ENCODE measurements around the gene NUP93. TPM values are rescaled to one million over a fixed set of nuclear protein-coding genes. Genes with fewer than 3 reads are reported as not detected.
"Not testable (repeated sequence)": the region's sequence is repeated elsewhere in the genome, so short reads cannot be mapped to it uniquely, and the experiment has no call there.

NUP93 gene
- total RNA-seq, 1 donor from 2014 or later: 50.0 TPM

- no peak overlapping the region for H3K27ac Mint-ChIP-seq (ENCODE audit: unreplicated experiment)
- H3K9me3 Mint-ChIP-seq (ENCODE audit: low read depth): no peaks in the 10 kb centered on the region
- no peak for TF ChIP-seq CTCF (IDR thresholded peaks at IDR 0.05)
- no peaks in the 10 kb centered on the region for H3K27me3 Mint-ChIP-seq (ENCODE audit: low read depth)
- H3K36me3 Mint-ChIP-seq (ENCODE audit: low read depth): no peaks in the 10 kb centered on the region
- peaks cover 21% of the 10 kb centered on the region for H3K4me1 Mint-ChIP-seq (ENCODE audit: low read depth)
- no peak overlapping the region for H3K4me3 Mint-ChIP-seq (ENCODE audit: unreplicated experiment)
- no peak for DNase-seq (ENCODE audit: low spot score)
Observed at GRCh38 chr16:56792967-56793366, 63.0 kb downstream of the NUP93 start.

GRCh38 chr16:56793492-56793891 is 63.6 kb downstream of the NUP93 start:
- Mint-ChIP-seq H3K27ac (ENCODE audit: unreplicated experiment) (no peak overlapping the region), H3K36me3 (ENCODE audit: low read depth) (peaks cover 1% of the 10 kb centered on the region), H3K4me1 (ENCODE audit: low read depth) (peaks cover 18% of the 10 kb centered on the region), H3K9me3 (ENCODE audit: low read depth) (no peaks in the 10 kb centered on the region), H3K27me3 (ENCODE audit: low read depth) (no peaks in the 10 kb centered on the region), H3K4me3 (ENCODE audit: unreplicated experiment) (no peak overlapping the region)
- peak; percentile 88 for TF ChIP-seq CTCF (IDR thresholded peaks at IDR 0.05)
- no peak for DNase-seq (ENCODE audit: low spot score)

GRCh38 chr16:56795011-56795410 is 65.1 kb downstream of the NUP93 start:
- Mint-ChIP-seq H3K9me3 (ENCODE audit: low read depth) (no peaks in the 10 kb centered on the region), H3K36me3 (ENCODE audit: low read depth) (peaks cover 1% of the 10 kb centered on the region), H3K4me3 (ENCODE audit: unreplicated experiment) (no peak overlapping the region), H3K4me1 (ENCODE audit: low read depth) (peaks cover 22% of the 10 kb centered on the region), H3K27ac (ENCODE audit: unreplicated experiment) (no peak overlapping the region), H3K27me3 (ENCODE audit: low read depth) (no peaks in the 10 kb centered on the region)
- no peak for TF ChIP-seq CTCF (IDR thresholded peaks at IDR 0.05)
- DNase-seq (ENCODE audit: low spot score): no peak

- not testable (repeated sequence) for DNase-seq (ENCODE audit: low spot score); H3K27ac Mint-ChIP-seq (ENCODE audit: unreplicated experiment); H3K36me3 Mint-ChIP-seq (ENCODE audit: low read depth); H3K4me3 Mint-ChIP-seq (ENCODE audit: unreplicated experiment); H3K9me3 Mint-ChIP-seq (ENCODE audit: low read depth); H3K27me3 Mint-ChIP-seq (ENCODE audit: low read depth)
- peaks cover 40% of the 10 kb centered on the region for H3K4me1 Mint-ChIP-seq (ENCODE audit: low read depth)
Observed at GRCh38 chr16:56797038-56797437, 67.1 kb downstream of the NUP93 start.

- no peak for DNase-seq (ENCODE audit: low spot score)
- H3K36me3 Mint-ChIP-seq (ENCODE audit: low read depth): peaks cover 1% of the 10 kb centered on the region
- H3K4me1 Mint-ChIP-seq (ENCODE audit: low read depth): peaks cover 43% of the 10 kb centered on the region
- H3K27me3 Mint-ChIP-seq (ENCODE audit: low read depth): no peaks in the 10 kb centered on the region
- H3K27ac Mint-ChIP-seq (ENCODE audit: unreplicated experiment): no peak overlapping the region
- no peak for TF ChIP-seq CTCF (IDR thresholded peaks at IDR 0.05)
- H3K9me3 Mint-ChIP-seq (ENCODE audit: low read depth): no peaks in the 10 kb centered on the region
- no peak overlapping the region for H3K4me3 Mint-ChIP-seq (ENCODE audit: unreplicated experiment)
Observed at GRCh38 chr16:56797861-56798260, 67.9 kb downstream of the NUP93 start.

GRCh38 chr16:56798955-56799354 is 69.0 kb downstream of the NUP93 start:
- no peaks in the 10 kb centered on the region for H3K27me3 Mint-ChIP-seq (ENCODE audit: low read depth)
- no peaks in the 10 kb centered on the region for H3K9me3 Mint-ChIP-seq (ENCODE audit: low read depth)
- no peak overlapping the region for H3K27ac Mint-ChIP-seq (ENCODE audit: unreplicated experiment)
- DNase-seq (ENCODE audit: low spot score): no peak
- H3K36me3 Mint-ChIP-seq (ENCODE audit: low read depth): peaks cover 1% of the 10 kb centered on the region
- TF ChIP-seq CTCF (IDR thresholded peaks at IDR 0.05): no peak
- no peak overlapping the region for H3K4me3 Mint-ChIP-seq (ENCODE audit: unreplicated experiment)
- peaks cover 35% of the 10 kb centered on the region for H3K4me1 Mint-ChIP-seq (ENCODE audit: low read depth)
